GM12878 (cell line): Measurements from ENCODE around the gene REXO1. TPM values are rescaled to one million over a fixed set of nuclear protein-coding genes. Genes with fewer than 3 reads are reported as not detected.

Experiments
- ATAC-seq: fragments of 200-7000 bp; cut with Tn5 transposase; 3 replicates; pipeline ENCODE4 v1.9.1; 2020; ENCODE audit warnings: mild to moderate bottlenecking, moderate library complexity
- BruUV-seq: library from RNA; stranded (reverse); fragments of 400-500 nt; replicated peaks from 2 replicates; lab custom pipeline; 2021; lab: Mats Ljungman, UMichigan
- CTCF ChIA-PET: fragments of 300-600 bp; sonication (Branson Sonifier 250); formaldehyde crosslinking; extraction: SDS; loops from one replicate; lab custom pipeline; 2021; ENCODE audit warnings: inconsistent platforms; lab: Yijun Ruan, JAX
- POLR2A ChIA-PET: fragments of 350-600 bp; formaldehyde crosslinking; extraction: SDS; loops from one replicate; lab custom pipeline; 2021; ENCODE audit warnings: inconsistent platforms; lab: Charles Lee
- RAD21 ChIA-PET: fragments of 300-600 bp; sonication (Branson Sonifier 250); formaldehyde crosslinking; loops from one replicate; lab custom pipeline; 2023; ENCODE audit warnings: antibody characterized with exemption; ENCODE audit not compliant: unreplicated experiment; lab: Charles Lee
- SMC1A ChIA-PET: fragments of 300-600 bp; sonication (Branson Sonifier 250); formaldehyde crosslinking; loops from one replicate; lab custom pipeline; 2023; ENCODE audit not compliant: unreplicated experiment, uncharacterized antibody; lab: Charles Lee
- DNase-seq: peaks from one replicate; pipeline ENCODE4 v3.0.0-alpha.2; 2011; ENCODE audit warnings: low read depth, low spot score
- FAIRE-seq: peaks from 3 replicates; lab custom pipeline; 2011; peaks lifted over from hg19 to GRCh38; lab: Jason Lieb, UNC
- H2AFZ ChIP-seq: 2 replicates; pipeline ENCODE4 v1.6.0; 2011; ENCODE audit warnings: low read depth, low read length, control low read depth; ENCODE audit not compliant: control insufficient read depth
- H3K27ac ChIP-seq: 2 replicates; pipeline ENCODE4 v1.5.1; 2011; ENCODE audit warnings: control low read depth; ENCODE audit not compliant: control insufficient read depth, insufficient read depth
- H3K27me3 ChIP-seq, 2 experiments: replicated peaks in 1 of 2; 2 replicates each; pipeline versions ENCODE4 v1.6.0 to v1.6.1; 2011; ENCODE audit warnings: low read length in 1 of 2; ENCODE audit not compliant: control insufficient read depth in 2 of 2, insufficient read depth in 2 of 2
- H3K36me3 ChIP-seq, 2 experiments: 2 replicates each; pipeline ENCODE4 v1.5.1; 2011; ENCODE audit warnings: low read length in 1 of 2; ENCODE audit not compliant: control insufficient read depth in 2 of 2, insufficient read depth in 2 of 2
- H3K4me1 ChIP-seq: 2 replicates; pipeline ENCODE4 v1.6.1; 2011; ENCODE audit warnings: mild to moderate bottlenecking, low read length, moderate library complexity, mixed read lengths; ENCODE audit not compliant: control insufficient read depth, insufficient read depth
- H3K4me2 ChIP-seq: 2 replicates; pipeline ENCODE4 v1.6.0; 2011; ENCODE audit warnings: control low read depth; ENCODE audit not compliant: control insufficient read depth, insufficient read depth
- H3K4me3 ChIP-seq: fragments of 200-600 bp; sonication (generic); 2 replicates; pipeline ENCODE4 v1.5.1; 2016
- H3K79me2 ChIP-seq: 2 replicates; pipeline ENCODE4 v1.6.0; 2011; ENCODE audit warnings: low read length; ENCODE audit not compliant: control insufficient read depth, insufficient read depth
- H3K9ac ChIP-seq: 2 replicates; pipeline ENCODE4 v1.8.0; 2011; ENCODE audit warnings: low read length, control low read depth, mixed read lengths; ENCODE audit not compliant: control insufficient read depth, insufficient read depth
- H3K9me3 ChIP-seq: replicated peaks from 3 replicates; pipeline ENCODE4 v1.5.1; 2011; ENCODE audit warnings: mild to moderate bottlenecking, low read length; ENCODE audit not compliant: control insufficient read depth, insufficient read depth
- H4K20me1 ChIP-seq: 2 replicates; pipeline ENCODE4 v1.6.0; 2011; ENCODE audit not compliant: control insufficient read depth, insufficient read depth
- CBX3 ChIP-seq: fragments of 200-600 bp; sonication (generic); IDR thresholded peaks from 2 replicates; pipeline ENCODE4 v1.6.1; 2016; ENCODE audit warnings: low read depth, borderline replicate concordance
- POLR2A ChIP-seq: IDR thresholded peaks from 2 replicates; pipeline ENCODE4 v1.6.1; 2011; ENCODE audit warnings: low read depth, mild to moderate bottlenecking, low read length
- WRNIP1 ChIP-seq: IDR thresholded peaks from 2 replicates; pipeline ENCODE4 v1.6.1; 2011; ENCODE audit warnings: low read depth, low read length, improper control_type of control experiment, borderline replicate concordance
- WGBS: methylation state at CpG from one replicate; pipeline ENCODE4 v1.1.6; 2016; ENCODE audit warnings: low lambda C conversion rate; ENCODE audit not compliant: insufficient replicate concordance, insufficient coverage; ENCODE audit errors: missing lambda C conversion rate; 5-methylcytosine and 5-hydroxymethylcytosine counted together
- in situ Hi-C: fragments of 300-500 bp; cut with MboI; formaldehyde crosslinking; loops from 9 replicates; pipeline ENCODE4 v1.14.3; 2018; ENCODE audit warnings: mixed read lengths
- intact Hi-C: fragments of 100-400 bp; cut with micrococcal nuclease; formaldehyde crosslinking; loops from one replicate; pipeline ENCODE4 v1.14.2; 2022; ENCODE audit not compliant: unreplicated experiment
- polyA plus RNA-seq, 11 experiments: library from polyadenylated mRNA; depleted of rRNA in 4 of 11; unstranded in 6 of 11; stranded (reverse) in 5 of 11; fragments of >200 nt; fragmentation: Nextera tagmentation in 4 of 11; fragmentation: Illumina TruSeq in 1 of 11; extraction: Ambion mirVana in 4 of 11; extraction: Trizol in 1 of 11; gene quantifications; 1 replicate in 1 of 11; 2 replicates in 10 of 11; pipeline versions ENCODE4 v1.2.1 to v1.2.3, GENCODE V29; 2011 to 2016; ENCODE audit warnings: inconsistent platforms in 2 of 11, missing spikeins in 2 of 11, low read depth in 1 of 11
- total RNA-seq, 4 experiments: library from RNA; depleted of rRNA in 3 of 4; stranded (reverse); fragments of >200 nt in 3 of 4; fragmentation: Illumina TruSeq in 1 of 4; extraction: Trizol in 1 of 4; gene quantifications; 2 replicates each; pipeline versions ENCODE4 v1.2.1 to v1.2.3, GENCODE V29; 2013 to 2021

REXO1 gene
- total and polyA plus RNA-seq, 10 of the 15 experiments (the other 5 are each of a cell fraction or from before 2014, with no cell fraction given) = 0.03 to 45.2 (median 8.4) TPM

- Histone ChIP-seq H3K4me3 (no peak overlapping the region), H3K27me3 (no peaks in the 10 kb centered on the region), H3K4me1 (no peaks in the 10 kb centered on the region), H3K9ac (no peak overlapping the region), H3K27ac (no peak overlapping the region), H3K79me2 (no peaks in the 10 kb centered on the region; the same call in 1 of the 2 replicates), H3K36me3 (peaks cover 6 to 27% of the 10 kb centered on the region in 2 experiments; a peak in 3 of 4 replicates)
- in situ Hi-C loops (no loop called here), intact Hi-C loops (no loop called here)
- ATAC-seq = no peak
- ChIA-PET SMC1A (no interaction called here), CTCF (no interaction called here), POLR2A (no interaction called here)
- DNase-seq = no peak
- TF ChIP-seq POLR2A (0 out of 2 replicates have a peak, but pooled peaks have one; percentile 18), WRNIP1 (no peak)
- TF ChIP-seq, all 136 proteins: peak for 1
- H4K20me1 ChIP-seq = no peaks in the 10 kb centered on the region
- BruUV-seq = no TSS peak
- no peak overlapping the region for H3K4me2 ChIP-seq
- RAD21 ChIA-PET = no interaction called here
- no peak overlapping the region for H2AFZ ChIP-seq
- no peak for FAIRE-seq
- no peaks in the 10 kb centered on the region for H3K9me3 ChIP-seq
- WGBS = 91% methylated on average over 19 of the region's 19 CpGs
These were observed 26.1 kb downstream of the REXO1 start for GRCh38 chr19:1822210-1822609.

- intact Hi-C loops = no loop called here
- WGBS = 93% methylated on average over 42 of the region's 43 CpGs
- TF ChIP-seq CBX3 = no peak
- TF ChIP-seq POLR2A = peak; percentile 20; the same call in 1 of the 2 replicates
- ChIA-PET POLR2A (no interaction called here), CTCF (no interaction called here), SMC1A (no interaction called here), RAD21 (no interaction called here)
- H4K20me1 ChIP-seq = no peaks in the 10 kb centered on the region
- H2AFZ ChIP-seq = no peak overlapping the region
- no peaks in the 10 kb centered on the region for H3K4me1 ChIP-seq
- no peaks in the 10 kb centered on the region for H3K27me3 ChIP-seq
- BruUV-seq = no TSS peak
- no peak overlapping the region for H3K4me2 ChIP-seq
- DNase-seq (no peak), FAIRE-seq (no peak), ATAC-seq (no peak)
- in situ Hi-C loops = no loop called here
- no peak overlapping the region for H3K27ac ChIP-seq
- H3K79me2 ChIP-seq = no peaks in the 10 kb centered on the region
- H3K9me3 ChIP-seq = no peaks in the 10 kb centered on the region
- H3K4me3 ChIP-seq = no peak overlapping the region
- peaks cover 6 to 38% of the 10 kb centered on the region in 2 experiments; a peak in 3 of 4 replicates for H3K36me3 ChIP-seq
- H3K9ac ChIP-seq = no peak overlapping the region
These were observed 28.7 kb downstream of the REXO1 start for GRCh38 chr19:1819341-1820255.
